HG03103 (cell line): Measurements from ENCODE around the gene SPDYE5.

Experiments used
- ATAC-seq: cut with Tn5 transposase; IDR thresholded peaks from one replicate; pipeline ENCODE4 v1.9.1; 2021; ENCODE audit warnings: low read depth; ENCODE audit not compliant: unreplicated experiment

Gene SPDYE5

GRCh38 chr7:75536940-75537538 is 44.9 kb downstream of the SPDYE5 start:
- no peak for ATAC-seq

GRCh38 chr7:75537731-75538130 is 45.6 kb downstream of the SPDYE5 start:
- no peak for ATAC-seq

GRCh38 chr7:75546237-75547015 is 54.3 kb downstream of the SPDYE5 start:
- no peak for ATAC-seq
